ENCODE results near the gene INPP4A. TPM values are rescaled to one million over a fixed set of nuclear protein-coding genes. Genes with fewer than 3 reads are reported as not detected.

Gene INPP4A
- total and polyA plus RNA-seq, 10 of the 15 experiments (the other 5 are each of a cell fraction or from before 2014, with no cell fraction given): 4.7 to 62.3 (median 36.9) TPM

- ATAC-seq (no peak), FAIRE-seq (no peak), DNase-seq (ENCODE audit: low read depth, low spot score) (no peak)
- 92% methylated on average over 7 of the region's 7 CpGs for WGBS (ENCODE audit: insufficient coverage, insufficient replicate concordance, low lambda C conversion rate, missing lambda C conversion rate)
- H3K9ac ChIP-seq (ENCODE audit: control insufficient read depth, insufficient read depth, low read length): no peak overlapping the region
- in situ Hi-C loops (cut with MboI): no loop called here
- H3K4me2 ChIP-seq (ENCODE audit: control insufficient read depth, insufficient read depth): no peak overlapping the region
- H3K4me3 ChIP-seq: no peak overlapping the region
- H3K27ac ChIP-seq (ENCODE audit: control insufficient read depth, insufficient read depth): no peak overlapping the region
- SMC1A ChIA-PET (ENCODE audit: uncharacterized antibody, unreplicated experiment): no interaction called here
- POLR2A ChIA-PET: no interaction called here
- CTCF ChIA-PET: no interaction called here
- no TSS peak for BruUV-seq (replicated peaks)
- no peaks in the 10 kb centered on the region for H3K9me3 ChIP-seq (replicated peaks; ENCODE audit: control insufficient read depth, insufficient read depth, low read length)
- peaks cover 22% of the 10 kb centered on the region for H3K79me2 ChIP-seq (ENCODE audit: control insufficient read depth, insufficient read depth, low read length)
- H3K4me1 ChIP-seq (ENCODE audit: control insufficient read depth, insufficient read depth, low read length): peaks cover 23% of the 10 kb centered on the region
- intact Hi-C loops (cut with micrococcal nuclease; ENCODE audit: unreplicated experiment): no loop called here
- RAD21 ChIA-PET (ENCODE audit: unreplicated experiment): no interaction called here
- H3K36me3 ChIP-seq (ENCODE audit: control insufficient read depth in 2 of 2, insufficient read depth in 2 of 2, low read length in 1 of 2): peaks cover 2 to 36% of the 10 kb centered on the region in 2 experiments
- TF ChIP-seq RELA (IDR thresholded peaks at IDR 0.05; ENCODE audit: borderline replicate concordance, partially characterized antibody) (no peak), MEF2A (IDR thresholded peaks at IDR 0.05; ENCODE audit: insufficient read depth, low read depth, low read length) (no peak), EP300 (IDR thresholded peaks at IDR 0.05; ENCODE audit: borderline replicate concordance in 1 of 2, control insufficient read depth in 1 of 2, low read depth in 2 of 2, low read length in 2 of 2) (no peak), ZNF274 (IDR thresholded peaks at IDR 0.05; ENCODE audit: insufficient read depth, insufficient read length) (no peak), SMARCA5 (IDR thresholded peaks at IDR 0.05) (no peak), BMI1 (IDR thresholded peaks at IDR 0.05; ENCODE audit: borderline replicate concordance) (no peak), KDM1A (IDR thresholded peaks at IDR 0.05; ENCODE audit: borderline replicate concordance) (no peak), ATF3 (IDR thresholded peaks at IDR 0.05; ENCODE audit: borderline replicate concordance, extremely low read depth, low read depth, low read length) (no peak)
- TF ChIP-seq, protein P1, sequence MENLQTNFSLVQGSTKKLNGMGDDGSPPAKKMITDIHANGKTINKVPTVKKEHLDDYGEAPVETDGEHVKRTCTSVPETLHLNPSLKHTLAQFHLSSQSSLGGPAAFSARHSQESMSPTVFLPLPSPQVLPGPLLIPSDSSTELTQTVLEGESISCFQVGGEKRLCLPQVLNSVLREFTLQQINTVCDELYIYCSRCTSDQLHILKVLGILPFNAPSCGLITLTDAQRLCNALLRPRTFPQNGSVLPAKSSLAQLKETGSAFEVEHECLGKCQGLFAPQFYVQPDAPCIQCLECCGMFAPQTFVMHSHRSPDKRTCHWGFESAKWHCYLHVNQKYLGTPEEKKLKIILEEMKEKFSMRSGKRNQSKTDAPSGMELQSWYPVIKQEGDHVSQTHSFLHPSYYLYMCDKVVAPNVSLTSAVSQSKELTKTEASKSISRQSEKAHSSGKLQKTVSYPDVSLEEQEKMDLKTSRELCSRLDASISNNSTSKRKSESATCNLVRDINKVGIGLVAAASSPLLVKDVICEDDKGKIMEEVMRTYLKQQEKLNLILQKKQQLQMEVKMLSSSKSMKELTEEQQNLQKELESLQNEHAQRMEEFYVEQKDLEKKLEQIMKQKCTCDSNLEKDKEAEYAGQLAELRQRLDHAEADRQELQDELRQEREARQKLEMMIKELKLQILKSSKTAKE (IDR thresholded peaks at IDR 0.05; ENCODE audit: low read depth, poor library complexity, severe bottlenecking): no peak
- H3K27me3 ChIP-seq (replicated peaks in 1 of 2; ENCODE audit: control insufficient read depth in 2 of 2, insufficient read depth in 2 of 2, low read length in 1 of 2): no peaks in the 10 kb centered on the region
- no peak overlapping the region for H2AFZ ChIP-seq (ENCODE audit: control insufficient read depth, low read depth, low read length)
- peaks cover 5% of the 10 kb centered on the region for H4K20me1 ChIP-seq (ENCODE audit: control insufficient read depth, insufficient read depth)
These were observed 65.1 kb downstream of the INPP4A start for GRCh38 chr2:98509542-98510321.

Measured in GM12878 (cell line).